Caco-2 (cell line): ENCODE data around the gene ARMC5. TPM values are rescaled to one million over a fixed set of nuclear protein-coding genes. Genes with fewer than 3 reads are reported as not detected.
A peak's percentile ranks its signal among the peaks of the same experiment; 100 is the strongest.

ENCODE experiments used
- BruUV-seq: library from RNA; stranded (reverse); fragments of 400-500 nt; replicated peaks from 2 replicates; lab custom pipeline; 2021; lab: Mats Ljungman, UMichigan
- CTCF ChIA-PET: fragments of 300-600 bp; sonication (Branson Sonifier 250); formaldehyde crosslinking; loops from one replicate; lab custom pipeline; 2022; ENCODE audit warnings: antibody characterized with exemption; lab: Charles Lee
- POLR2A ChIA-PET: fragments of 300-600 bp; sonication (Branson Sonifier 250); formaldehyde crosslinking; loops from one replicate; lab custom pipeline; 2022; ENCODE audit warnings: antibody characterized with exemption; lab: Charles Lee
- DNase-seq, 2 experiments: peaks; one replicate each; pipeline versions ENCODE4 v3.0.0 to v3.0.0-alpha.2; 2020 to 2022
- H3K27me3 ChIP-seq: replicated peaks from 2 replicates; pipeline ENCODE4 v1.6.0; 2011; ENCODE audit warnings: low read length; ENCODE audit not compliant: control insufficient read depth, insufficient read depth
- H3K36me3 ChIP-seq: 2 replicates; pipeline ENCODE4 v1.5.1; 2011; ENCODE audit warnings: low read length; ENCODE audit not compliant: control insufficient read depth, insufficient read depth
- H3K4me1 ChIP-seq: fragments of 250-450 bp; sonication (Bioruptor Pico); 2 replicates; pipeline ENCODE4 v1.5.1; 2020; ENCODE audit warnings: mild to moderate bottlenecking
- H3K4me3 ChIP-seq: 2 replicates; pipeline ENCODE4 v1.5.1; 2011; ENCODE audit warnings: low read depth, mild to moderate bottlenecking, control low read depth, low read length
- H3K9me3 ChIP-seq: fragments of 250-450 bp; sonication (Bioruptor Pico); 2 replicates; pipeline ENCODE4 v1.5.1; 2020; ENCODE audit warnings: mild to moderate bottlenecking, moderate library complexity
- H3K27ac Mint-ChIP-seq: one replicate; pipeline ENCODE4 v1.8.0; 2022; ENCODE audit warnings: mixed read lengths; ENCODE audit not compliant: unreplicated experiment
- H3K27me3 Mint-ChIP-seq: one replicate; pipeline ENCODE4 v1.8.0; 2022; ENCODE audit warnings: mixed read lengths; ENCODE audit not compliant: insufficient read depth, unreplicated experiment
- H3K36me3 Mint-ChIP-seq: one replicate; pipeline ENCODE4 v1.8.0; 2022; ENCODE audit warnings: mild to moderate bottlenecking, mixed read lengths; ENCODE audit not compliant: insufficient read depth, unreplicated experiment
- H3K4me1 Mint-ChIP-seq: one replicate; pipeline ENCODE4 v1.8.0; 2022; ENCODE audit warnings: low read depth, mixed read lengths; ENCODE audit not compliant: unreplicated experiment
- H3K4me3 Mint-ChIP-seq: one replicate; pipeline ENCODE4 v1.8.0; 2022; ENCODE audit warnings: mild to moderate bottlenecking, moderate library complexity, mixed read lengths; ENCODE audit not compliant: unreplicated experiment
- H3K9me3 Mint-ChIP-seq: one replicate; pipeline ENCODE4 v1.8.0; 2022; ENCODE audit warnings: mixed read lengths; ENCODE audit not compliant: unreplicated experiment
- intact Hi-C: fragments of 100-400 bp; cut with micrococcal nuclease; formaldehyde crosslinking; loops from one replicate; pipeline ENCODE4 v1.10.0; 2022; ENCODE audit not compliant: unreplicated experiment
- total RNA-seq: library from RNA; stranded (reverse); gene quantifications from 2 replicates; pipeline ENCODE4 v1.2.3, GENCODE V29; 2022
- TF ChIP-seq, protein P1 (sequence below), 2 experiments: fragments of 200-600 bp in 1 of 2; IDR thresholded peaks; 1 replicate in 1 of 2; 2 replicates in 1 of 2; pipeline versions ENCODE4 v1.5.1 to v1.8.0; 2011 to 2022; ENCODE audit warnings: antibody characterized with exemption in 1 of 2, control low read depth in 1 of 2, inconsistent platforms in 1 of 2, low read depth in 1 of 2, low read length in 1 of 2, mild to moderate bottlenecking in 1 of 2, moderate library complexity in 1 of 2; ENCODE audit not compliant: insufficient read depth in 1 of 2, severe bottlenecking in 1 of 2, unreplicated experiment in 1 of 2

Gene ARMC5
- total RNA-seq, 1 experiment from 2014 or later, result 10.2 TPM

DNA sequence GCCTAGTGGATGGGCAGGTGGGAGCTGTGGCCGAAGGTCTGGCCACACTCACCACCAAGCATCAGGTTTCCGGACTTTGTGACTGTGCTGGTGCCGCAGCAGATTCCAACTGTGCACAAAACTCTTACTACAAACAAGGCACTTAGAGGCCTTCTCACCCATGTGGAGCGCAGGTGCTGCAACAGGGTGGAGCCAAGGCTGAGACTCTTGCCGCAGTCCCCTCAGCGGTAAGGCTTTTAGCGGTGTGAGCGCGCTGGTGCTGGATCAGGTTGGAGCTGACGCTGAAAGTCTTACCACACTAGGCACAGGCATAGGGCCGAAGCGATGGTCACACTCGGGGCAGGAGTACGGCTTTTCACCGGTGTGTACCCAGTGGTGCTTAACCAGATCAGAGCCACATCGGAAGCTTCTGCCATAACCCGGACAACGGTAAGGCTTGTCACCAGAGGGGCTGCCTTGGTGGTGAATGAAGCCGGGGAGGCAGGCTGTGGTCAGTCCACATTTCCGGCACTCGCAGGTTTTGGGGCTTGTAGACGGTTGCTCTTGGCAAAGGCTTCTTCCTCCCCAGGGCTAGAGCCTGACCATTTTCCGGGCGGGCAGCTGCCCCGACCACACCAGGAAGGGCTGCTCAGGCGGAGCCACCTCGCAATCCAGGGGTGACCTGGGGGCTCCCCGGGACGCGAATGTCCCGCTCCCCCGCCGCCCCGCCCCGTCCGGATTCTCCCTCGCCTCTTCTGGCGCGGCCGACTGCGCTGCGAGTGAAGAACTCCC, 1.0 kb upstream of the ARMC5 start:
- Mint-ChIP-seq H3K27ac (peak overlapping the region; percentile 85), H3K27me3 (no peaks in the 10 kb centered on the region), H3K4me1 (peaks cover 11% of the 10 kb centered on the region), H3K36me3 (peaks cover 19% of the 10 kb centered on the region), H3K9me3 (no peaks in the 10 kb centered on the region), H3K4me3 (peak overlapping the region; percentile 79)
- TF ChIP-seq, protein P1, sequence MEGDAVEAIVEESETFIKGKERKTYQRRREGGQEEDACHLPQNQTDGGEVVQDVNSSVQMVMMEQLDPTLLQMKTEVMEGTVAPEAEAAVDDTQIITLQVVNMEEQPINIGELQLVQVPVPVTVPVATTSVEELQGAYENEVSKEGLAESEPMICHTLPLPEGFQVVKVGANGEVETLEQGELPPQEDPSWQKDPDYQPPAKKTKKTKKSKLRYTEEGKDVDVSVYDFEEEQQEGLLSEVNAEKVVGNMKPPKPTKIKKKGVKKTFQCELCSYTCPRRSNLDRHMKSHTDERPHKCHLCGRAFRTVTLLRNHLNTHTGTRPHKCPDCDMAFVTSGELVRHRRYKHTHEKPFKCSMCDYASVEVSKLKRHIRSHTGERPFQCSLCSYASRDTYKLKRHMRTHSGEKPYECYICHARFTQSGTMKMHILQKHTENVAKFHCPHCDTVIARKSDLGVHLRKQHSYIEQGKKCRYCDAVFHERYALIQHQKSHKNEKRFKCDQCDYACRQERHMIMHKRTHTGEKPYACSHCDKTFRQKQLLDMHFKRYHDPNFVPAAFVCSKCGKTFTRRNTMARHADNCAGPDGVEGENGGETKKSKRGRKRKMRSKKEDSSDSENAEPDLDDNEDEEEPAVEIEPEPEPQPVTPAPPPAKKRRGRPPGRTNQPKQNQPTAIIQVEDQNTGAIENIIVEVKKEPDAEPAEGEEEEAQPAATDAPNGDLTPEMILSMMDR (IDR thresholded peaks at IDR 0.05; ENCODE audit: insufficient read depth in 1 of 2, low read depth in 1 of 2, low read length in 1 of 2, severe bottlenecking in 1 of 2, unreplicated experiment in 1 of 2), result peak; percentile 3 to 60
- Histone ChIP-seq H3K27me3 (no peaks in the 10 kb centered on the region), H3K4me3 (peak overlapping the region; percentile 78), H3K4me1 (peaks cover 17% of the 10 kb centered on the region), H3K36me3 (no peaks in the 10 kb centered on the region; the same call in 1 of the 2 replicates), H3K9me3 (no peaks in the 10 kb centered on the region)
- BruUV-seq, result no TSS peak
- ChIA-PET POLR2A (interaction anchor here (0.7 to 3.5 kb wide), 7 partner anchors 16 to 316 kb away, joined by 3 to 30 read pairs (median 8); partner anchors contain the start of genes FUS, RUSF1 and ZNF843), CTCF (interaction anchor here (0.7 to 4.3 kb wide), 8 partner anchors 15 to 1445 kb away, joined by 3 to 33 read pairs (median 4); partner anchors contain the start of genes ZNF668 and ZNF843)
- DNase-seq, result peak; percentile 75 to 77
- intact Hi-C loops, result loop anchor here (2.0 to 10.0 kb wide), 3 partner anchors 323 to 417 kb away; partner anchors contain the start of genes PRSS8, ZNF267, ZNF646 and ZNF668

DNA sequence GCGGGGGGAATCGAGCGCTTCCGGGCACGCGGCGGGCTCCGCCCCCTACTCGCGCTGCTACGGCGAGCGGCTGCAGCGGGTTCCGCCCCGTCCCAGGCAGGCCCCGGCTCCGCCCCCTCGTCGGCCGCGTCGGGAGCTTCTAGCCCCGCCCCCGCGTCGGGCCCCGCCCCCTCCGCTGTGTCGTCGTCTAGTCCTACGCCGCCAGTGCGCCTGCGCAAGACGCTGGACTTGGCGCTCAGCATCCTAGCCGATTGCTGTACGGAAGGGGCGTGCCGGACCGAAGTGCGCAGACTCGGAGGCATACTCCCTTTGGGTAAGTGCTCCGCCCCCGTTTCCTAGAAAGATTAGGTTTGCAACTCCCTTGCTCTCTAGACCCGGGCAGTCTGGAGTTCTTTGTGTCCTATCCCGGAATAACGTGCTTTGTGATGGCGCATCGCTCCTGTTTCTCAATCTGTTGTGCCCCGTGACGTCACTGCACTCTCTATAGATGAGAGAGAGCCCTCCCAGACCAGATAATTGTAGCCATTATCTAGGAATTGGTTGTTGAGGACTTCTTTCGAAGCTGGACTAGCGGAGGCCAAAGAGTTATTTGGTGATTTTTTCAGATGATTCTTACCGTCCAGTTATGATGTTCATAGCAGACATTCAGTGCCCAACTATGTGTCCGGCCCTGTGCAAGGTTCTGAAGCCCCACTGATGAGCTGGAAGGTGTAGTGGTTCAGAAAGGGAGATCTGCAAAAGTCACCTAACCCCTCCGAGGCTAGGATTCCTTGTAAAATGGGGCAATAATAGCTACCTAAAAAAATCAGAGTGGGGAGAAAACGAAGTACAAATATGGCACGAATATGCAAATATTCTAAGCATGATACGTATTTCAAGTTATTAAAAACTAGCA, 633 bp downstream of the ARMC5 start:
- Histone ChIP-seq H3K9me3 (no peaks in the 10 kb centered on the region), H3K4me1 (peaks cover 13% of the 10 kb centered on the region; the same call in 1 of the 2 replicates), H3K36me3 (peaks cover 1% of the 10 kb centered on the region; the same call in 1 of the 2 replicates), H3K4me3 (peak overlapping the region; percentile 78), H3K27me3 (no peaks in the 10 kb centered on the region)
- TF ChIP-seq, protein P1 (IDR thresholded peaks at IDR 0.05; ENCODE audit: insufficient read depth in 1 of 2, low read depth in 1 of 2, low read length in 1 of 2, severe bottlenecking in 1 of 2, unreplicated experiment in 1 of 2), result no peak
- Mint-ChIP-seq H3K27me3 (no peaks in the 10 kb centered on the region), H3K4me3 (peak overlapping the region; percentile 79), H3K9me3 (no peaks in the 10 kb centered on the region), H3K27ac (peak overlapping the region; percentile 85), H3K4me1 (peaks cover 6% of the 10 kb centered on the region), H3K36me3 (peaks cover 30% of the 10 kb centered on the region)
- BruUV-seq, result no TSS peak
- DNase-seq, result peak; percentile 99
- ChIA-PET POLR2A (interaction anchor here (0.6 to 3.5 kb wide), 9 partner anchors 12 to 414 kb away, joined by 3 to 30 read pairs (median 9); partner anchors contain the start of genes FUS, KAT8, RUSF1 and TGFB1I1), CTCF (interaction anchor here (0.7 to 4.3 kb wide), 9 partner anchors 8 to 506 kb away, joined by 3 to 33 read pairs (median 3); partner anchors contain the start of gene ZNF843)
- intact Hi-C loops, result loop anchor here (1.0 to 10.0 kb wide), 6 partner anchors 17 to 415 kb away; partner anchors contain the start of genes PRSS8, ZNF267, ZNF646 and ZNF668
